ENCODE measurements around the gene A4GALT. TPM values are rescaled to one million over a fixed set of nuclear protein-coding genes. Genes with fewer than 3 reads are reported as not detected.
A peak's percentile ranks its signal among the peaks of the same experiment; 100 is the strongest.

The A4GALT gene
- total RNA-seq, 1 experiment from 2014 or later: 6.9 TPM

- POLR2A ChIA-PET: no interaction called here
- BruUV-seq (replicated peaks): no TSS peak
Measured at GRCh38 chr22:42680648-42681047, 40.0 kb downstream of the A4GALT start.

GRCh38 chr22:42679691-42680090 lies 41.0 kb downstream of the A4GALT start:
- Histone ChIP-seq H3K9me3 (ENCODE audit: control insufficient read depth, insufficient read depth, low read depth, low read length) (no peaks in the 10 kb centered on the region), H3K27ac (ENCODE audit: low read length) (no peak overlapping the region), H3K4me3 (ENCODE audit: low read depth in 2 of 2, low read length in 2 of 2) (no peak overlapping the region), H3K36me3 (ENCODE audit: control insufficient read depth, insufficient read depth, low read length) (no peaks in the 10 kb centered on the region), H3K27me3 (ENCODE audit: control insufficient read depth, insufficient read depth, low read length) (no peaks in the 10 kb centered on the region), H3K4me1 (ENCODE audit: control insufficient read depth, insufficient read depth, low read length) (no peaks in the 10 kb centered on the region)
- ChIA-PET POLR2A (no interaction called here), CTCF (no interaction called here)
- intact Hi-C loops (cut with micrococcal nuclease; ENCODE audit: unreplicated experiment) (no loop called here), in situ Hi-C loops (cut with HindIII; ENCODE audit: low pct_unique_long_range_greater_than_20kb, low sequenced_read_pairs) (no loop called here)
- DNase-seq (ENCODE audit: low read depth, low spot score) (no peak), ATAC-seq (no peak)
- BruUV-seq (replicated peaks): no TSS peak
- TF ChIP-seq CTCF (IDR thresholded peaks at IDR 0.05): no peak
- TF ChIP-seq REST (IDR thresholded peaks at IDR 0.05; ENCODE audit: insufficient read depth in 1 of 2, low read depth in 2 of 2, low read length in 1 of 2): no peak
- TF ChIP-seq SIN3A (IDR thresholded peaks at IDR 0.05; ENCODE audit: borderline replicate concordance, insufficient read depth, low read depth, low read length): no peak
- TF ChIP-seq POLR2AphosphoS5 (IDR thresholded peaks at IDR 0.05; ENCODE audit: low read depth, low read length): no peak
- TF ChIP-seq TCF7L2 (IDR thresholded peaks at IDR 0.05; ENCODE audit: low read depth, low read length): no peak

More at GRCh38 chr22:42680648-42681047, 40.0 kb downstream of the A4GALT start:
- H3K36me3 ChIP-seq (ENCODE audit: control insufficient read depth, insufficient read depth, low read length): no peaks in the 10 kb centered on the region
- CTCF ChIA-PET: no interaction called here
- H3K27me3 ChIP-seq (ENCODE audit: control insufficient read depth, insufficient read depth, low read length): no peaks in the 10 kb centered on the region
- H3K4me3 ChIP-seq (ENCODE audit: low read depth in 2 of 2, low read length in 2 of 2): no peak overlapping the region
- in situ Hi-C loops (cut with HindIII; ENCODE audit: low pct_unique_long_range_greater_than_20kb, low sequenced_read_pairs): no loop called here
- ATAC-seq (peak; percentile 53; the same call in 1 of the 2 replicates), DNase-seq (ENCODE audit: low read depth, low spot score) (no peak)
- H3K27ac ChIP-seq (ENCODE audit: low read length): no peak overlapping the region
- no peaks in the 10 kb centered on the region for H3K4me1 ChIP-seq (ENCODE audit: control insufficient read depth, insufficient read depth, low read length)
- TF ChIP-seq REST (IDR thresholded peaks at IDR 0.05; ENCODE audit: insufficient read depth in 1 of 2, low read depth in 2 of 2, low read length in 1 of 2) (no peak), CTCF (IDR thresholded peaks at IDR 0.05) (no peak), SIN3A (IDR thresholded peaks at IDR 0.05; ENCODE audit: borderline replicate concordance, insufficient read depth, low read depth, low read length) (no peak), POLR2AphosphoS5 (IDR thresholded peaks at IDR 0.05; ENCODE audit: low read depth, low read length) (no peak), TCF7L2 (IDR thresholded peaks at IDR 0.05; ENCODE audit: low read depth, low read length) (no peak)
- no peaks in the 10 kb centered on the region for H3K9me3 ChIP-seq (ENCODE audit: control insufficient read depth, insufficient read depth, low read depth, low read length)
- intact Hi-C loops (cut with micrococcal nuclease; ENCODE audit: unreplicated experiment): no loop called here
